Measurements from ENCODE around the gene PPIP5K2.
"Not testable (repeated sequence)": the region's sequence is repeated elsewhere in the genome, so short reads cannot be mapped to it uniquely, and the experiment has no call there.

Gene PPIP5K2

DNA sequence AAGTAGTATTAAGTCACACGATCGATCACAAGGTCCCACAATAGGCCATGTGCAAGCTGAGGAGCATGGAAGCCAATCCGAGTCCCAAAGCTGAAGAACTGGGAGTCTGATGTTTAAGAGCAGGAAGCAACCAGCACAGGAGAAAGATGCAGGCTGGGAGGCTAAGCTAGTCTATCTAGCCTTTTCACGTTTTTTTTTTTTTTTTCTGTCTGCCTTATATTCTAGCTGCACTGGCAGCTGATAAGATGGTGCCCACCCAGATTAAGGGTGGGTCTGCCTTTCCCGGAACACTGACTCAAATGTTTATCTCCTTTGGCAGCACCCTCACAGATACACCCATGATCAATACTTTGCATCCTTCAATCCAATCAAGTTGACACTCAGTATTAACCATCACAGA, 6.5 kb downstream of the PPIP5K2 start:
- DNase-seq, result no peak

DNA sequence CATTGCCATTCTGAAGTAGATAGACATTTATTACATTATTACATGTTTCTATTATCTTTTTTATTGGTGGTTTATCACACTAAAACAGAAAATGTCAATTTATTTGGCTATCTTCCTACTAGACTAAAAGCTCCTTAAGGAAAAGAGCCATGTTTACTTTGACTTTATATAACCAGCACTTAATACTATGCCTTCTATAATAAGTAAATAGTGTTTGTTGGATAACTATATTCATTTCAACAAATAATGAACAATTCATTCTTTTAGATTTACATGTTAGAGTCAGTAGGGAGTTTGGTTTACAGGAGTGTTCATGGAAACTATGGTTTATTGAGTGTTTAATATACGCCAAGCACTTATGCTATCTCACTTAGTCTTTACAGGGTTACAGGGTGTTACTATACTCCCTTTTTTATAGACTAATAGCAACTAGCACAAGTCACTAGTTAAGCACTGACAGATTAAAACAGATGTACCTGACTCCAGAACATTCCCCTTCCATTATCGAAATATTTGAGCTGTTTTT, 7.3 kb downstream of the PPIP5K2 start:
- no peak for DNase-seq

DNA sequence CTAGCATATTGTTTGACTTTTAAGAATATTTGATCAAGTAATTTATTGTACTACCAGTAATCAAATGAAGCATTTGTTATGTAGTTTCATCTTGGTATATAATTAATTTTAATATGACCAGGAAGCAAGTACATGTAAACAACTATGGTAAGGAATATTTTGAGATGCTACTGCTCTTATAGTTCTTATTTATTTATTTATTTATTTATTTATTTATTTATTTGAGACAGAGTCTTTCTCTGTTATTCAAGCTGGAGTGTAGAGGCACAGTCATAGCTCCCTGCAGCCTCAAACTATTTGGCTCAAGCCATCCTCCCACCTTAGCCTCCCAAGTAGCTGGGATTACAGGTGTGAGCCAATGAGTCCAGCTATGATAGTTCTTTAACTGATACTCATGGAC, 8.1 kb downstream of the PPIP5K2 start:
- DNase-seq, result no peak

DNA sequence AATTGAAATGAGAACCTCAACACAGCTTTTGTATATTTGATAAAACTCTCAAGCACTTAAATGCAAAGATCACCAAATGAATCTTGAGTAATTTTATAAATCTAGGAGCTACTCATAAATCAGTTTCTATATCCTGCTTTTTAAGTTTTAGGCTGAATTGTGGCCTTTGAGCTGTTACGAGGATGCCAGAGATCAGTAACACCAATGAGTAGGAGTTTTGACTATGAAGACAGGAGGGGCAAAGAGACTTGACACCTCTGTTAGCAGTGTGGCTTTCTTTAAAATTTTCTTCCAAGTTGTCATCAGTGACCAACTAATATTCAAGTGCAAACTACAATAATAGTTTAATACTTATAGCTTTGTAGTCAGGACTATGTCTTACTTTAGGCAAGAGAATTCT, 12.6 kb downstream of the PPIP5K2 start:
- no peak for DNase-seq

DNA sequence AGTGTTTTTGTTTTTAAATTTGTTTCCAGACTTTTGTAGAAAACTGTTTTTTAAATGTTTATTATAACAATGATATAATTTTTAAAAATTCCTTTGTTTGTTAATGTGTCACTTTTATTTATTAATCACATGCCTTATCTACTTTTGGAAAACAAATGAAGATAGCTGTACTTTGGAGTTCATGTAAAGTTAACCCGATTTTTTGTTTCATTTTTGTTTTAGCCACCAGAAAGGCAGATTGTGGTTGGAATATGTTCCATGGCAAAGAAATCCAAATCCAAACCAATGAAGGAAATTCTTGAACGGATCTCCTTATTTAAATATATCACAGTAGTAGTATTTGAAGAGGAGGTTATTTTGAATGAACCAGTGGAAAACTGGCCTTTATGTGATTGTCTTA, 13.1 kb downstream of the PPIP5K2 start:
- DNase-seq, result no peak

DNA sequence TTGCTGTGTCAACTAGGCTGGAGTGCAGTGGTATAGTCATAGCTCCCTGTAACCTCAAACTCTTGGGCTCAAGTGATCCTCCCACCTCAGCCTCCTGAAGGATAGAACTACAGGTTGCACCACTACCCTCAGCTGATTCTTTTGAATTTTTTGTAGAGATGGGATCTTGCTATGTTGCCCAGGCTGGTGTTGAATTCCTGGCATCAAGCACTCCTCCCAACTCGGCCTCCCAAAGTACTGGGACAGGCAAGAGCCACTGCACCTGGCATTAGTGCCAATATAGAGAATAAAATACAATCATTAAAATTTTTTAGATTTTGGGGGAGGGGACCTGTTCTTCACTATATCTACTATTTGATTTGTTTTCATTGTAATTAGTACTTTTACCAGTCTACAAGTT, 15.4 kb downstream of the PPIP5K2 start:
- DNase-seq, result no peak

DNA sequence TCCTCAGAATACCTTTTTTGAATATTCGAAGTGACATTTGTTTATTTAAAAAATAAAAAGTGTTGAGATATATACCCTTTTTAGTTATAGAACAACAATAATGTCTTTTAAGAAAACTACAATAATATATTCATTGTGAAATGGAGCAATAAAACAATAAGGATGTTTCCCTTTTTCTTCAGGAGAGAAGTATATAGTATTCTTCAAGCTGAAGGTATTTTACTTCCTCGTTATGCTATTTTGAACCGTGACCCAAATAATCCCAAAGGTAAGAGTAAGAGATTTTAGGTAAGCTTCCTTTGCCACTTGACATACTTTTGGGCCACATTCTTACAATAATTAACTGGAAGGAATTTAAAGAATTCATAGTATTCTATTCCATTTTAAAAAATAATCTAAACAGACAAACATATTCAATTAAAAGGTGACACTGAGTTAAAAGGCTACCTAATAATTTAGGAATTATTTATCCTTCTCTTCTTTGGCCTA, 18.1 kb downstream of the PPIP5K2 start:
- no peak for DNase-seq

DNA sequence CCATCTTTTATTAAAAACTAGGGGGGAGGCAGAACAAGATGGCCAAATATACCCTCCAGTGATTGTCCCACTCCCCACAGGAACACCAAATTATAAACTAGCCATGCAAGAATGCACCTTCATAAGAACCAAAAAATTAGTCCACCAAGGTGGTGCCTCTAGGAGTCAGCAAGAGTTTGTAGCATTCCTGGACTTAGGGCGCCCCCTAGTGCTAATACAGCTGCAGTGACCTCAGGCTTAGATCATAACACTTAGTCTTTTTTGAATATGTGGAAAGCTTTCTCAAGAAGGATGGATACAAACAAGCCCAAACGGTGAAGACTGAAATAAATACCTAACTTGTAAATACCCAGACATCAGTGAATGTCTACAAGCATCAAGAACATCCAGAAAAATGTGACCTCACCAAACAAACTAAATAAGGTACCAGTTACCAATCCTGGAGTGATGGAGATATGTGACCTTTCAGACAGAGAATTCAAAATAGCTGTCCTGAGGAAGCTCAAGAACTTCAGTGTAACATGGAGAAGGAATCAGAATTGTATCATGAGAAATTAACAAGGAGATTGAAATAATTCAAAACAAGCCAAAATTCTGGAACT, 19.3 kb downstream of the PPIP5K2 start:
- peak; percentile 73 for DNase-seq

DNA sequence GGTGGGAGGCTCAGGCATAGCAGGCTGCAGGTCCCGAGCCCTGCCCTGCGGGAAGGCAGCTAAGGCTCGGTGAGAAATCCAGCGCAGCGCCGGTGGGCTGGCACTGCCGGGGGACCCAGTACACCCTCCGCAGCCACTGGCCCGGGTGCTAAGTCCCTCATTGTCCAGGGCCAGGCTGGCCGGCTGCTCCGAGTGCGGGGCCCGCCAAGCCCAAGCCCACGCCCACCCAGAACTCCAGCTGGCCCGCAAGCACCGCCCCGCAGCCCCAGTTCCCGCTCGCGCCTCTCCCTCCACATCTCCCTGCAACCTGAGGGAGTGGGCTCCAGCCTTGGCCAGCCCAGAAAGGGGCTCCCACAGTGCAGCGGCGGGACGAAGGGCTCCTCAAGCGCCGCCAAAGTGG, 22.0 kb downstream of the PPIP5K2 start:
- DNase-seq, result not testable (repeated sequence)

DNA sequence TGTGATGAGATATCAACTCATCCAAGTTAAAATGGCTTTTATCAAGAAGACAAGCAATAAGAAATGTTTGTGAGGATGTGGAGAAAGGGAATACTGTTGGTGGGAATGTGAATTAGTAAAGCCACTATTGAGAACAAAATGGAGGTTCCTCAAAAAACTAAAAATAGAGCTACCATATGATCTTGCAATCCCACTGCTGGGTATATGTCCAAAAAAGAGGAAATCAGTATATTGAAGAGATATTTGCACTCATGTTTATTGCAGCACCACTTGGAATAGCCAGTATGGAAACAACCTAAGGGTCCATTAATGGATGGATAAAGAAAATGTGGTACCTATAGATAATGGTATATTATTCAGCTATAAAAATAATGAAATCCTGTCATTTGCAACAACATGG, 25.1 kb downstream of the PPIP5K2 start:
- no peak for DNase-seq

DNA sequence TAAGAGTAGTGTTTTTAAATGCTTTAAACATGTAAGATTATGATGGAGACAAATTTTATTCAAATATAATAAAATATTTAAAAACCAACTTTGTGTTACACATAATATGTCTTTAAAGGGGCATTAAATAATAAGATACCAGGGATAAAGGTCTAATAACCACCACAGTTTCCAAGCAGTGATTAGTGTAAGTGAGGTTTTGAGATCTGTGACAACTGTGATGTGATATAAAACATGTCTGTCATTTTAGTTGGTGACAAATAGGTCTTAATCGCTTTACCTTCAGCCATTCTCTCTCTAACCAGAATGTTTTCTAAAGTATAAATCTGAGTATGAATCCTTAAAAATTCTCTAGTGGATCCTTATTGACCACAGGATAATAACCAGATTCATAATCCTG, 28.1 kb downstream of the PPIP5K2 start:
- DNase-seq, result no peak

DNA sequence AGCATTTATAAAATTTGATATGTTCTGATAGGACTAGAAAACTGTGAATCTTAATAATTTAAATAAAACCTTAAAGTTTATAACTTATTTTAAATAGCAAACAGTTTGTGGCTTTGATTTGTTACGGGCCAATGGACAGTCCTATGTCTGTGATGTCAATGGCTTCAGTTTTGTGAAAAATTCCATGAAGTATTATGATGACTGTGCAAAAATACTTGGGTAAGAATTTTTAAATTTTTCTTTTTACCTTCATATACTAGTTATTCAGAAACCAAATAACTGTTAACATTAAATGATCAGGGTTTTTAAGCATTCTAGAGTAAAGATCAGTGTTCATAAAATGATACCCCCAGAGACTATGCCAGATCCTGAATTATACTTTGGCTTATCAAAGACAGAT, 31.1 kb downstream of the PPIP5K2 start:
- DNase-seq, result no peak

DNA sequence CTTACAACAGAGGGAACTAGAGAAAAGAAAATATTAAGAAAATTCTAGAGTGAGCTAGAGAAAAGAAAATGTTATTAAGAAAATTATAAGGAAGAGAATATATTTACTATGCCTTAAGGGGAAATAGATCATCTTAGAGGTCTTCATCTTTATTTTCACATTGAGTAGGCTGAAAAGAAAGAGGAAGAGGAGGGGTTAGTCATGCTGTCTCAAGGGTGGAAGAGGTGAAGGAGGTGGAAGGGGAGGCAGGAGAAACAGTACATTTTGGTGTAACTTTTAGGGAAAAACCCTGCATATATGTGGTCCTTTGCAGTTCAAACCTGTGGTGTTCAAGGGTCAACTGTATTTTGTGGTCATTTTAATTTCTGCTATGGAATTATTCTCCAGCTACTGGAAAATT, 46.6 kb downstream of the PPIP5K2 start:
- no peak for DNase-seq

DNA sequence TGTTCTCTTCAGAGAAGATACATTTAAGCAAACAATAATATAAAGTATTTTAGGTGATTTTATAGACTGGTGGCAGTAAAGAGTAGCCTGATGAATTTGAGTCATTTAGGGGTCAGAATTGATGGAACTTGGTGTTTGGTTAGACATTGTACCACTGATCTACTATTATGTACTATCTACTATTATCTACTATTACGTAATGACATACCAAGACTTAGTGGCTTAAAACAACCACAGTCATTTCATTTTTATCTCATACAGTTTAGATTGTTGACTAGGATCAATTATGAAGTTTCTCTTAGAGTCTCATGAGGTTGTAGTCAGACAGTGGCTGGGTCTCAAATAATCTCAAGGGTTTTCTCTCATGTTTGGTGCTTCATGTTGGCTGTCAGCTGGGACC, 54.0 kb downstream of the PPIP5K2 start:
- no peak for DNase-seq

DNA sequence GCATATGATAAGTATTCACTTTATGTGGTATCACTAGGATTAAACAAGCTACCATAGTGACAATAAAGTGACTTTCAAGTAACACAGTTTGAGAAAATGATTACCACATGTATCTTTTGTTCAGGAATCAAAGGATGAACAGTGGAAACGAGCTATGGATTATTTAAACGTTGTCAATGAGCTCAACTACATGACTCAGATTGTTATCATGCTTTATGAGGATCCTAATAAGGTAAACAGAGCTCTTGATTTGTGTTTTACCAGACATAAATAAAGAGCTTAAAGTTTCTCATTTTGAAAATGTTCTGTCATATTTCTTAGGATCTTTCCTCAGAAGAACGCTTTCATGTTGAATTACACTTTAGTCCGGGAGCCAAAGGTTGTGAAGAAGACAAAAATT, 57.4 kb downstream of the PPIP5K2 start:
- DNase-seq, result no peak

DNA sequence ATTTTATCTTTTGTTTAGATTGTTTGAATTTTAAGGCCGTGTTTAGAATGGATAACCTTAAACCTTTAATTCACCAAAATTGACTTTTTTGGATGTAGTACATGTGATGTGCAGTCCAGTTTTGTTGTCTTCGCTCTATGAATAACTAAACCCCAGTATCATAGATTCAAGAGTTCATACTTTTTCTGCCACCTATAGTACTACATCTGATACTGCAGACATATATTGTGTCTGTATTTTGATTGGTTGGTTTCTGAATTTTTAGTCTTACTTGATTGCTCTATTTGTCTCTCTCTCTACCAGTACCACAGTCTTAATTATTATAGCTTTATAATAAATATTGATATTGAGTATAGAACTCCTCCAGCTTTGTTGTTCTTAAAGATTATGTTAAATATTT, 58.1 kb downstream of the PPIP5K2 start:
- DNase-seq, result no peak

DNA sequence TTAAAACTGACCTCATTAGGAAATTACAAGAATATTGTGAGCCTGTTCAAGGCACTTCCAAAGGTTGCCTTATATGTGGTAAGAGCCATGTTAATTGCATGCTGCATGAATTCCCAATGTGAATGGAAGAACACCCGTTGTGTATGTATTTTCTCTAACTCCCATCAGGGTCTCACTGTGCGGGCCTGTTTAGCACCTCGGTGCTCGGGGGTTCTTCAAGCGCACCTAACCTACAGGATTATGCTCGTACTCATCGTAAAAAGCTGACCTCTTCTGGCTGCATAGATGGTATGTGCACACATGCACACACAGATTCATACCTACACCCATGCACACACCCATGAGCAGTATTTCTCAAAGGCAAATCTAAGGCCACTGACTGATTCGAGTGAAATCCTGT, 66.1 kb downstream of the PPIP5K2 start:
- no peak for DNase-seq

DNA sequence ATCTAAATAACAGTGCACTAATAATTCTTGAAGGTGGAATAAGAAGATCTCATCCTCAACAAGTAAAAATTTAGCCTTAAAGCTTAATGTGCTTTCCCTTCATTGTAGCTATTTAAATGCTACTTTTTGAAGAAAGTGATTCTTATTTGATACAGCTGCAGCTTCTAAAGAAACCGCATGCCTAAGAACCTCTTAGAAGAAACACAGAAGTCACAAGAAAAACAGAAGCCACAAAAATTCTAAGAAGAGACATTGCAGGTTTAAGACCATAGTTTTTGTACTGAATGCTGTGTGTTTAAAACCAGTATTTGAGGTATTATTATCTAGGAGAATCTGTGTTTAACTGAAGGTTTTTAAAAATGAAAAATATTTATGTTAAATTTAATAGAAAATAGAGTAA, 68.3 kb downstream of the PPIP5K2 start:
- no peak for DNase-seq

DNA sequence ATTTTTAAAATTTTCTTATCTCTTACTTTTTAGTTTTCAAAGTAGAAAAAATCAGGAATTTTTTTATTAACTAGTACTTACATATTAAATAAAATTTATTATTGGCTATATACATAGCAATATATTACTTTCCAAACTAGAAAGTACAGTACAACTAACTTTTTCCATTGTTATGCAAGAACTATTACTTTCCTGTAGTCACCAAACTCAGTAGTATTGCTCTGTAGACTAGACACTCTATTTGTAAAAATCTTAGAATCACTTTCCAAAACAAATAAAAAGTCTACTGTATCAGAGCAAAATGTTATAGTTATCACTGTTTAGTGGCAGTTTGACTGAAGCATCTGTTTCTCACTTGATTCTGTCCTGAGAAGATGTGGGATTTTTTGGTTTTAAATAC, 83.1 kb downstream of the PPIP5K2 start:
- DNase-seq, result no peak

DNA sequence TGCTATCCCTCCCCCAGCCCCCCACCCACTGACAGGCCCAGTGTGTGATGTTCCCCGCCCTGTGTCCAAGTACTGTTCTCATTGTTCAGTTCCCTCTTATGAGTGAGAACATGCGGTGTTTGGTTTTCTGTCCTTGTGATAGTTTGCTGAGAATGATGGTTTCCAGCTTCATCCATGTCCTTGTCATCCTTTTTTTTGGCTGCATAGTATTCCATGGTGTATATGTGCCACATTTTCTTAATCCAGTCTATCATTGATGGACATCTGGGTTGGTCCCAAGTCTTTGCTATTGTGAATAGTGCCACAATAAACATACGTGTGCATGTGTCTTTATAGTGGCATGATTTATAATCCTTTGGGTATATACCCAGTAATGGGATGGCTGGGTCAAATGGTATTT, 84.9 kb downstream of the PPIP5K2 start:
- DNase-seq, result not testable (repeated sequence)

DNA sequence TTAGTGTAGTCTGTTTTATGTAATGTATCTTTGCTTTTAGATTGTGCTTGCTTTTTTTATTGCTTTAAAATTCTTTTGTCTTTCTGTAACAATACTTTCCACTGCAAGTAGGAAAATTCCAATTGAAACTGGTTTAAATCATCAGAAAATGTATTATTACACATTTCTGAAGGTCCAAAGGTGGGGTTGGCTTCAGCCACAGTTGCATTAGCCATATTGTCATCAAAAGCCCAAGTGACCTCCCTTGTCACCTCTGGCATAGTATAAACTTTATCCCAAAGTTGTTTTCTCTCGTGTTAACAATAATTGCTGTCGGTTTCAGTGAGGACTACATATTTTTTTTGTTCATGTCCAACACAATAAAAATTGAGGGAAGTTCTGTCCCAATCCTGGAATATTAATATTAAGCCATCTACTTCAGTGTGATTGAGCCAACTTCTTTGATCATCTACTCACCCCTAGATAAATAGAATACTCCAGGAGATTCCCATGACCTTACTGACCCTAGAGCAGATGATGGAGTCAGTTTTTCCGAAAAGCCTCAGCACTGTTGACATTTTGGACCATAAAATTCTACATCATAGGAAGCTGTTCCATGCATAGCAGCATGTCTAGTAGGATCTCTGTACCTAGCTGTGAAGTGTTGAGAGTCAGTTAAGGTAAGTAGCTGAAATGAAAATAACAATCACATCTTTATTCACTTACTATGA, 86.0 kb downstream of the PPIP5K2 start:
- DNase-seq, result no peak

DNA sequence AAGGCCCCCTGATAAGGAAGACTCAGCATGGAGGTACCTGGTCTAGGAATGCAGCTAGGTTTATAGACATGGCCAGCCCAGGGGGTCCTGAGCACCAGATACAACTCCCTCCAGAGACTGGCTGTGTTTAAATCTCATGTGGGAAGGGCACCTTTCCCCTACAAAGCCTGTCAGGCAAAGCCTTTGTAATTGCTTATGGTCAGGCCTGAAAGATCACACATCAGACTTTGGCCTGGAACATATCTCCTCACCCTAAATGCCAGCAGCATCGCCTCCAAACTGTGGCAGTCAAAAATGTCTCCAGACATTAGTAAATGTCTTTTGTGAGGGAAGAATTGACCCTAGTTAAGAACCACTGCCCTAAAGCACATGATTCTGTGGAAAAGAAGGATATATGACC, 86.9 kb downstream of the PPIP5K2 start:
- no peak for DNase-seq

DNA sequence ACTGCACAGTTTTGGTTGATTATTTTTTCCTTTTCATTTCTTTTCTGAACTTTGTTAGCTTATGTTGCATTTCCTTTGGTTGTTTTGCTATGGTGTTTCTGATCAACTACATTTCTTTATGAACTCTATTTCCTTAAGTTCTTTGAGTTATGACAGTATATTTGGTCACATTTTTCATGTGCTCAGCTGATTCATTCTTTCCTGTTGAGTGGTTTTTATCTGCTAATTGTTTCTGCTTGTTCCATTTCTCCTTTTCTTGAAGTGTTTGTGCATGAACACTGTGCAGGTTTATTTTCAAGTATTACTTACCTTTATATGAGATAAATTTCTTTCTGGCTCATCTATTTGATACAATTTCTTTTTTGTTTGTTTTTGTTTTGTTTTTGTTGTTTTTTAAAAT, 87.6 kb downstream of the PPIP5K2 start:
- DNase-seq, result no peak

DNA sequence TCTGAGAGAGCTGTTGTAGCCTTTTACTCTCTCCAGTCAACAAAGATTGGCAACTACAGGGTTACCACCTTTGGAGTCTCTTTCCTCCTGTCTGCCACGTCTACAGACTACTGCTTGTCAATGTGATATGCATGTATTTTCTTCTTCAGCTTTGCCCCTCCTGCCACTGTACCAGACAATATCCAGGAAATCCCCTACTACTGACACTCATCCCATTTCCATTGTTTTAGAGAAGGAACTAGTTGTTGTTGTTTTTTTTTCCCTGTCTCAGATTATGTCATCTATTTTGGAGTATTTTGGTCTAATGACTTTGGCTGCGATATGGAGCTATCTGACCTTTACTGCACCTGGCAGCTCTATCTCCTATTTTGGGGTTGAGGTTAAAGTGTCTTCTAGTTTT, 88.4 kb downstream of the PPIP5K2 start:
- no peak for DNase-seq

DNA sequence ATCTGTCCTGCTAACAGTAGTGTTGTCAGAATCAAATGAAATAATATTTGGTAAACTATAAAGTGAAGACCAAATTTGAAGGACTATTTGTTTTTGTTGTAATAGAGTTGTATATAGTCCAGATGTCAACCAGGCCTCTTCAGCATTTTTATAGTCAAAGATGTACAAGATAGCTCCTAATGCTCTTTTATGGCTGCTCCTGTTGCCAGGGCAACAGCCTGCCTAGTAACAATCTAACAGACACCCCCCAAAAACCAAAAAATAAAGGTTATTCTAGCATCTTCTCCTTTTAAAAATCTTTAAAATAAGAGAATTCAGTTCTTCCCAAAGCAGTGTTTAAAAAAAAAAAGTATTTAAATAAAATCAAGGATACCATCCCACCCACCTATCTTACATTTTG, 89.0 kb downstream of the PPIP5K2 start:
- DNase-seq, result no peak

All from activated T-cell treated with anti-CD3 and anti-CD28 coated beads, Interleukin-2, amount 50 U/mL, for 1 hour (primary cell).